Retina (tissue), 1 donor: ENCODE data around the gene POU3F3.

Experiments used
- DNase-seq: peaks from one replicate; pipeline ENCODE4 v3.0.0-alpha.2; 2016

POU3F3 gene

DNA sequence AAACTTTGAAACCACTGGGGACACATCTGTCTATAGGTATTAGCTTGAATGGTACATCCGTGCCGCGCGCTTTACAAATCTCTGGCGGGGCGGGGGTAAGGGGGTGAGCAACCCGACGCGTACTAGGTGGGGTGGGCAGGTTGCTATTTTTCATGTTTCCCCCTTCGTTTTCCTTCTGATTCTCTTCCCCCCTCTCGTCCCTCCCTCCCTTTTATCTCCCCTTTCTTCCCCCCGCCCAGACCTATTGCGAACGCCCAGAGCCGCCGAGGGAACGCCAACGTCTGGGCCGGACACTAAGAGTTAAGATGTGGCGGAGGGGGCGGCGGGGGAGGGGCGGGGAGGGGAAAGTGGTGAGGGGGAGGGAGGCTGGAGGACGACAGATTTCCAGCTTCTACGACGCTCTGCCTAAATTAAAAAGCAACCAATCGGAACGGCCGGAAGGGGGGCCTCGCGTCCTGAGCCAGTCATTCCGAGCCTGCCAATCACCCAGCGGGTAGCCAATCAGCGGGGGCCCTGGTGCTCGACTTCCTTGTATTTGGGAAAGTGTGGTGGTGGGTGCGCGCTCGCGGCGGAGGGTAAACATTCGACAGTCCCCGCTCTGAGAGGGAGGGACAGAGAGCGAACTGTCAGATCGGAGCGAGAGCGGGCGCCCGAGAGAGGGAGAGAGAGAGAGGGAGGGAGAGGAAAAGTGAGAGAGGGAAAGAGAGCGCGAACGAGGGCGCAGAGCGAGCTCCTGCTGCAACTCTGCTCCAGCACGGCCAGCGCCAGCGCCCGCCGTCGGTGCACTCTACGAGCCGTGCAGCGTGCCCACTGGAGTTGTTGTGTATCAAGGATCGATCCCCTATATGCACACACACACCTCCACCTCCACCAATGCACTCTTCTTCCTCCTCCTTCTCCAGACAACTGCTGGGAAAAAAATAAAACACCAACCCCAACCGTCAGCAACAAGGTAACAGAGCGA, at the start of gene POU3F3:
POU3F3 (plus strand) TSS at position 582 of the 964 bp plus-strand sequence. CDS start 1,396 bp downstream, outside the sequence.
- DNase-seq, result peak; percentile 90

DNA sequence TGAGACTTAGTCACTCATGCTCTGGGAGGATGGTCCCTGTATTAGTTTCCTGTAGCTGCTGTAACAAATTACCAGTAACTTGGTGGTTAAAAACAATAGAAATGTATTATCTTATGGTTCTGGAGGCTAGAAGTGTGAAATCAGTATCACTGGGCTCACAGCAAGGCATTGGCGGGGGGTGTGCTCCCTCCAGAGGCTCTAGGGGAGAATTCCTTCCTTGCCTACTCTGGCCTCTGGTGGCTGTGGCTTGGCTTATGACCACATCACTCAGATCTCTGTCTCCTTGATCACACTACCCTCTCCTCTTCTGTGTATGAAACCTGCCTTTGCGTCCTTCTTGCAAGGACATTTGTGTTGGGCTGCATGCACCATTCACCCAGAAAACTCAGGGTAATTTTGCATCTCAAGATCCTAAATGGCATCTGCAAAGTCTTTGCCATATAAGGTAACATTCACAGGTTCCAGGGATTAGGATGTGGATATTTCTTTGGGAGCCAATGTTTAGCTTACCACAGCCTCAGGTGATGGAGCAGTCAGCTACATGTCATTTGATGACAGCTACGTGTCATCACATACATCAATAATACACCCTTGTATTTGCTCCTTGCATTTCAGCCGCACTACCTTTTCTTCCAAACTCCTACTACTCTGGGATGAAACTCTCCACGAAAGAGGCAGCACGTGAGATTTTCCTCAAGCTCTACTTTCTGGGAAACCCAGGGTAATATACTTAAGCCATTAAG, 49.6 kb upstream of the POU3F3 start:
- DNase-seq, result no peak

DNA sequence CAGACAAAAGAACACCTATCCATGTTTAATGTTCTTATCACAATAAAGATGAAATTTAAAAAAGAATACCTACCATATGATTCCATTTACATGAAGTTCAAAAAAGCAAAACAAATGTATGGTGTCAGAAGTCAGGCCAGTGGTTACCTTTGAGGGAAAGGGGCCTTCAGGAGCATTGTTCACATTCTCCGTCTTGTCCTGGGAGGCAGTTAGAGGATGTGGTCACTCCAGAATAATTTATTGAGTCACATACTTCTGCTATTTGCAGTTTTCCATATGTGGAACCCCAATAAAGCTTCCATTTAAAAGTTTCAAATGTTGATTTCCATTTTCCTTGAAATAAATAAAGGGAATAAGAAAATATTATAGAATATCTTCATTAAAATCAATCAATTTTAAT, 41.6 kb upstream of the POU3F3 start:
- no peak for DNase-seq

DNA sequence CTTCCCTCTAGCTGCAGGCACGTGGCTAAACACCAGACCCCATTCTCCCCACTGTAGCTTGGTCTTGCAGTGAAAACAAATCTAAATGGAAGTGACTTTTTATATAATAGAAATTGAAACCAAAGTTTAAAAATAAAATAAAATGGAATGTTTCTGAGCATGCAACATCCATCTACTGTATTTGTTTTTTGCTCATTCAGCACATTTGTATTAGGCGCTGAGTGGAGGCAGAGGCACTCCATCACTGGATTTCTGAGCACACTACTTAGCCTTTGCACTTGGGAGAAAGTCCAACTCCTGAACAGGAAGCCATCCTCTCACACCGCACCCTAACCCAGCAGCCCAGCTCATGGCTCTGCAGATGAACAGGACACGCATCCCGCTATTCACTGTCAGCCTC, 37.8 kb upstream of the POU3F3 start:
- DNase-seq, result no peak

DNA sequence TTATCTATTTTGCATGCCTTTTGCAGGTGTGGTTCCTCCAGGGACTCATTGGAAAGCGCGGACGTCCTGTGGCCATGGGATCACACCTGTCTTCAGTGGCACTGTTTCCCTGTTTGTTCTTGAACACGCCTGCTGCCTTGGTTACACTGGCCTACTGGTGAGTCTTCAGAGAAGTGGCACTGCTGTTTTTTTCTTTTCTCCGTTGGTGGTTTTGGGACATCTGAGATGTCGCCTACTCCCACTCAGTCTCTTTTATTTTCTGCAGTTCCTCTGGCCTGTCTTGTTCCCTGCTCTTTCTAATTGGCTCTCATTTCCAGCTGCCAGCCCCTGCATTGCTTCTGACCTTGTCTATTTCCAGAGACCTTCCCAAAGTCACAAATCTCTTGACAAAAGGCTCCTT, 35.7 kb upstream of the POU3F3 start:
- DNase-seq, result no peak

DNA sequence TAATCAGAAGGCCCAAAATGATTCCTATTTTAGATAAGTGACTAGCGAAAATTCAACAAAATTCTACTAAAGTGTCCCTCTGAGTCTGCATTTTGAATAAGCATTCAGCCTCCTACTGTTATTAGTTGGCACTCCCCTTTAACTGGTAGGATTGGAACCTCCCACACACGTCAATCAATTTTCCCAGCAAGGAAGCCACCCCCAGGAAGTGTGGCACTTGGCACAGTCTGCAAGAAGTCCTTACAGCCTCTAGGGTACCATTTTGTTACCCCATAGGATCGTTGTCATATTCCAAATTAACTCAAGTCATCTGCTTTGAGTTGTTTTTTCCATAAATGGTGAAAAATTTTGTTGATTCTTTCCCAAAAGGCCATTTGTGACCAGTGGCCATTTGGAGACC, 33.8 kb upstream of the POU3F3 start:
- no peak for DNase-seq

DNA sequence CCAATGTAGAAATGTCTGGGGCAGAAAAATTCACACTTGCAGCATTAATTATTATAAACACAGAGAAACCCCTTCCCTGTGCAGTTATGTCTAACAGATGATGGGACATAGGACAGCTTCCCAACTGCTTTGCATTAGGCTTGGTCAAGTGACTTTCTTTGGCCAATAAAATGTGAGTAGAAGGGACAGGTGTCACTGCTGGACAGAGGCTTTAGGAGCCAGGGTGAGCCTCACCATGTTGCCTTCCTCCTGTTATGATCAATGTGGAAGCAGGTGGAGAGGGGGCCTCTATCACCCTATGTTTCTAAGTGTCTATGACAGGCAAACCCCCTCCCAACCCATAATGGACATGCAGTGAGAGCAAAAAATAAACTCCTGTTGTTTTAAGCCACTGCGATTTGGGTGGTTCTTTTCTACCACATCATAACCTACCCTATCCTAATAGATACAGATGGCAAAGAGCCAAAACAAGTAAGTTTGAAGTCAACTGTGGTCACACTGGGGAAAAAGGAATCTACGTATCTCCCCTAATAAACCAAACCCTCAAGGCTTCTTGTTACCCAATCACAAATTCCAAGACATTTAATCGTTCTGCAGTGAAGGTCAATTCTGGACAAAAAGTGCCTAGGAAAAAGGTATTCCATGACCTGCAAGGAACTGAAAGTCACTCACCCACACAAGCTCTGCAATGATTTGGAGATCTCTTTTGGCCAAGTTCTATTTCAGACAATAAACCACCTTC, 28.6 kb upstream of the POU3F3 start:
- DNase-seq, result no peak

DNA sequence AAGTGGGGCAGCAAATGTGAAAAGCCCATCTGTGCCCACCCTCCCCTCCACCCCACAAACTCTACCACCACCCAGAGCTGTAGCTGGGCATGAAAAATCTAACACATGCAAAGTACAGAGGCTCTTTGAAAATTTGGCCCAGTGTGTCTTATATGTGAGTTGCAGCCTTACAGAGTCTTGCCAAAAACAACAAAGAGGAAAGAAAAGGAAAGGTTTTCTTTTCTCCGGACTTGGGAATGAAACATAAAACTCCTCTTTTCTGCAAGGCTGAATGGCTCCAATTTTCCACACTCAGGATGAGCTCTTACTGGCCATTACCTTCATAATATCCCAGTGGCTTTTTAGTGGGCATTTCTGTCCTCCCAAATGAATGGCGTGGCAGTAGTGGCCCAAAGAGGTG, 27.9 kb upstream of the POU3F3 start:
- DNase-seq, result no peak

DNA sequence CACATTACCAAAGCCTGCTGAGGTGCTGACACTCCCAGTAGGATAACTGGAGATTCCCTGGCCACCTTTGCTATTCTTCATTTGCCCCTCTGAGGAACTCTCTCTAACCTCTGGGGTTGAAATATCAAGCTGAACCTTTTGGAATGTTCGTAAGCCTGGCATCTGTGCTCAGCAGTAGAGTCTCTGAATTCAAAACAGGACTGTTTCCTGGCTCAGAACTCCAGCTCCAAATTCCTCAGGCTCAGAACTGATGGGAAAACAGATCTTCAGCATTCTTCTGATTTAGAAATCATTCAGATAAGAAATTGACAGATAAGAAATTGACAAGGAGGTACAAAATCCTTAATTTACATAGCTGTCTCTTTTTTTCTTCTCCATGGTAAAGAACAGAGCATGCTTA, 22.2 kb upstream of the POU3F3 start:
- no peak for DNase-seq

DNA sequence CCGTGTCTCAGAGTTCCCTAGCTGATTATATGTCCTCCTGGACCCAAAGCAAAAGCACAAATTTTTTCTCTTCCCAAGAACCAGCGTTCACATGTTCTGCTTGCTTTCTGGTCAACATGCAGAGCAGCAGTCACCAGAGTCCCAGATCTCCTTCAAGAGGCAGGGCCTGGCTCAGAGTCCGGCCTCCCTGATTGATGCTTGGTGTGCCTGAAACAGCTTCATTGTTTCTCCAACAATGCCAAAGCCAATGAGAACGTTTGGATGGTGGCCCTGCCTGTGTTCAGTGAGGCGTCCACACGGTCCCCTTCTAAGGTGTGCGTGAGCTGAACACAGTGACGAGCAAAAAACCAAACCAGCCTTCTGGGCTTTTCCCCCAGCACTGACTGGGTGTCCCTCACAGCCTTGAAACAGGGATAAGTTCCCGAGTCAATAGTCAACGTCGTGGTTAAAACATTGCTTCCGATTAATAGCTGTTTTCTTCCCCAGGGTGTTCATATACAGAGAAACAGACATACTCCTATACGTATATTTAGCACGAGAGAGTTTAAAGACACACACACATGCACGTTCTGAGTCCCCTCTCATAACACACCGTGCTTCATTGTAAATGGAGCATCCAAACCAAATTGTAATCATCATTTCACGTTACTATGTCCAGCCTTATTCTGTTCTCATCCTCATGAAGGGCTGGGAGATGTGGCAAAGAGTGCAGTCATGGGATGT, 19.3 kb upstream of the POU3F3 start:
- DNase-seq, result no peak

DNA sequence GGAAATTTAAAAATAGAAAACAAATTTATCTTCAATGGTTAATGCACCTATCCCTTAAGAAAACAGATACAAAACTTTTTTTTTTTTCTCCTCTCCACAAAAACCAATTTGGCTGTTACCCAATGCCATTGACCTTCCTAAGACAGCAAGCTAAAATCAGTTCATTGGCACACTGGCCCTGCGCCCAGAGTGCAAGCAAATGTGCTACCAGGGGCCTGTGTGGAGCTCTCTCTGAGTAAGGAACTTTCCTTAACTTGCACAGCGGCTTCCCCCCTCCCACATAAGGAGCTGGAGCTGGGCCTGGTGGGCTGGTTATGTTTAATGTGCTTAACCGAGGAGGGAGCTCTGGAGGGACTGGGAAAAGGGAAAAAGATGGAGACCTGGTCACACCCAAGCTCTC, 17.6 kb upstream of the POU3F3 start:
- no peak for DNase-seq

DNA sequence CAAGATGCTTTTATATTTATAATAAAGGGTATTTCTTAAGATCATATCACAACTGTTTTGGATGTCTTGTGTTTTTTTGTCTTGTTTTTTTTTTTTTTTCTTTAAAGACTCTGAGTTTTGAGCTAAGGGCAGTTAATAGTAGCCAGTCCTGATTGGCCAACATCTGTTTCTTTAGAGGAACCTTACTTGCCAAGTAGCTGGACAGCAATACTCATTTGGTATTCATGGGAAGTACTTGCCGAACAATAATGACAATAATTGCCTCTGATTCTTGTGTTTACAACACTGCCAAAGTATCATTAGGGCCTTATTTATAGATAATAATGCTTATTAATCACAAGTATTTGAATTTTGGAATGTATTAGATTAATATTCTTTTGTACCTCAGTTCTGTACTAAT, 17.1 kb upstream of the POU3F3 start:
- DNase-seq, result no peak

DNA sequence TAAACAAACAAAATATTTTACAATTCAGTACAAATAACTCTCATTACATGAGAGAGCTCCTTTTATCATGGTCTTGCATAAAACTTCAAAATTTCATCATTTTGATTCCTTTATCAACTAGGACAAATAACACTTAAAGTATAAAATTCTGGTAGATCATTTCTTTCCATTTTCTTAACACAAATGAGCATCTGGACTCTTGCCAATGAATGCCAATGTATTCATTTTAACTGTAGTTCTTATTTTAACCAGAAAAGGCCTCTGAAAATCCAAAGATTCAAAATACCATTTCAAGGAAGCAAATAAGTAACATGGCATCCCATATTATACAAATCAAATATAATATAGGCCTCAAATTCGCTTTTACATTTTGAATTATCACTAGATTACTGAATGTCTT, 13.8 kb upstream of the POU3F3 start:
- DNase-seq, result no peak

DNA sequence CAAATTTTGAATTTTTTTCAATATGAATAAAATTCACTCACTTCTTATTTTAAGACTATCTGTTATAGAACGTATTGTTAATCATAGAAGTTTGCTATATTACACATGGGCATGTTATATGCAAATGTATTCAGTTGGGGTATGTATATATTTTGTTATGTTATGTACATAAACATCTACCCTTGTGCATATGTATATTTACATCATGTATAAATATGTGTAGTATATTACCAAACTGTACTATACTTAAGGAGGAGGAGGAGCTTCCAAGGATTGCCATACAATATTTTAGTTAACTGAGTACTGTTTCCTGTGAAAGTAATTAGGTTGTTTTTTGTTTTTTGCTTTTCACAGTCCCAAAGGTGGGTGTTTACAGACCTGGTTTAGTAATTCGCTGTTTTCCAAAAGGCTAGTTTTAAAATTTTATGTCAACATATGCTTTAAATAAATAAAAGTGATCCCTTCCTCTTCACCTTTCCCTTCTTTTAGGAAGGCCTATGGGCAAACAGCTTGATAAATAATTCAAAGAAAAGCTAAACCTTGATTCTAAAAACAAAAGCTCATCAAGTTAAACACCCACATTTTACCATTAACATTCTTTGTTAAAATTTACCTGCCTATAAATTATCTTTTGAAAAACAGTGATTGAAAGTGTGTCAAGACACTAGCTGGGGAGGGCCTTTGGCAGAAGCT, 12.9 kb upstream of the POU3F3 start:
- DNase-seq, result no peak

DNA sequence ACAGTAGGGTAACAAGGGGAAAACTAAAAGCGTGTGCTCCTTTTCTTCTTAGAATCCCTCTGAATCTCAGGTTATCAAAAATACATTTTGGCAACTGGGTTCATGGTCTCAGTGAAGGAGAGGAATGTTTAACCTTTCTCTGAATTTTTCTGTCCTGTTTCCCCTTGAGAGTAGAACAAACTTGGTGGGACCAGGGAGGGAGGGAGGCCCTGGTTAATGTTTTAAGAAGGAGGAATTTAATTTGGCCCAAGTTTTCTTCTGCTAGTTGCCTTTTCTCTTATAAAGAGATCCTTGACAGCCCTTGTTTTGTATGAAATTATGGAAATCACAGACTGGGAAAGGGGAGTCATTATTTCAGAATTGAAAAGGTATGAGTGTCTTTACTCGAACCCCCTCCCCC, 12.2 kb upstream of the POU3F3 start:
- no peak for DNase-seq

DNA sequence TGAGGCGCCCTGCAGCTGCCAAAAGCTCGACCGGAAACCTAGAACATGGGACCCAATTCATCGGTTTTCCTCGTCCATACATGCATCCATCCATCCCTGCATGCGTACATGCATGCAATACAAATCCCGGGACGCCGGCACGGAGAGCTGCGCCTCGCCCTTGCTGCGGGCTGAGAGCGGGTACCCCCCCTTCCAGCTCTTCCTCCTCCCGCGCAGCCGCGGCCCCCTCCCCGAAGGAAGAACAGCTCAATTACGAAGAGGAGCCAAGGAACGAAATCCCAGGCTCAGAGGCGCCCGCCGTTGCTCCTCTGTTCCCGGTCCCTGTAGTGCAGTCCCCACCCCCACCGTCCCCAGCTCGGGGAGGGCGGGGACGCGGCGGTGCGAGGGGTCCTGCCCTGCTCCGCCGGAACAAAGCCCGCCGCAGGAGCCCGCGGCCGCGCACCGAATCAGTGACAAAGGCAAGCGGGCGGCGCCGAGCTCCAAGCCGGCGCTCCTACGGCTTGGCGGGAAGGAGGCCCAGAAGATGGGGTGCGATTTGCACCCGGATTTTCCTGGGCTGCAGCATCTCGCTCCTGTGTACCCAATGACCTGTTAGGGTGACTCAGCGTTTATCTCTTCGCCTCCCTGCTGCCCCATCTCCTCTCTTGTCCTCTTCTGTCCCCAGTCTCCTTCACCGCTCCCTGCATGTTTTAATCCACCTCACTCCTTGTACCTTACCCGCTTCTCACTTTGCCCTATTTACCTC, 8.9 kb upstream of the POU3F3 start:
- peak; percentile 88 for DNase-seq

DNA sequence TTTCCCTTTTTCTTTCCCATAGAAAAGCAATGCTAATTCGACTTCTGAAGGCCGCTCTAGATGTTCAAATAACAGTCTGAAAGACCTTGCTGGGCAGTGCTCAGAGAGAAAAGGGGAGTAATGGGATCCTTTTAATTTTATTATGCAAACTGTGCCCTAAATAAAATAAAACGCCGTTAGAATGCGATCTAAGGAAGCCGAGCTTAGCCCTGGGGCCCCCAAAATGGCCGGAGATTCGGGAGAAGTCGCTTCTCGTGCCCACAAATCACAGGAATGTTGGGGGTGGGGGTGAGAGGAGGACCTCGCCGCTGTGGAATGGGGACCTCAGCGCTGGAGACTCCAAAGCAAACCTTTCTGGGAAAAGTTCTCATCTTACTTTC, 8.4 kb upstream of the POU3F3 start:
- no peak for DNase-seq

DNA sequence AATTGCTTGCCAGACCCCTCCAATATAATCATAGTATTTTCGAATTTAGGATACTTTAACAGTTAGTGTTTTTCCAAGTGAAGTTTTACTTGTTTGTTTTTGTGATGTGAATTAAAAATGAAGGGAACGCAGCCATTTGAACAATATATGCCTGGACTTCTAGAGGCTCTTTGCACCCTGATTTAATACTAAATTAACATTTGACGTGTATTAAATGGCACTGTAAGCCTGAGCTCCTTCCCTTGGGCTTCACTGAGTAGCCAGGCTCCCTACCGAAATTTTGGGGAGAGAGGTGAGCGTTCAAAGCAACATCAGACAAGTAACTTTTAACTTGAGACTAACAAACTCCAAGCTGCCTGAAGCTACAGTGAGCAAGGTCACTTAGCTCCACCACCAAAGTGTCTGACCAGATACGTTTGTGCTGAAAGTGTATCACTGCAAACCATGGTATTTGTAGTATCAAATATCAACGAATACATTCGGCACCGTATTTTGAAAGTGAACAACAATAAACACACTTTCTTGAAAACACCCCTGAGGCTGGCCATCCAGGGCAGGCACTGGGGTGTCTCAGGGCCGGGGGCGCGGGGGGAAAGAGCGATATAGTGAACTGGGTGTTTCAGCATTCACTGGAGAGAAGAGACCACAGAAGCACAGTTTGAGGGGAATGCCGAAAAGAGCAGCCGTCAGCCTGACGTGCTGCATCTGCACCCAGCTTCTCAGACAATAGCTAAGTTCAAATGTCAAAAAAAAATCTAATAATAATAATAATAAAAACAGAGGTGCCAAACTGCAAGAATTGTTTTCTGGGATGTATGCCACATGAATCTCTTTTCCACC, 7.7 kb upstream of the POU3F3 start:
- DNase-seq, result peak; percentile 48

DNA sequence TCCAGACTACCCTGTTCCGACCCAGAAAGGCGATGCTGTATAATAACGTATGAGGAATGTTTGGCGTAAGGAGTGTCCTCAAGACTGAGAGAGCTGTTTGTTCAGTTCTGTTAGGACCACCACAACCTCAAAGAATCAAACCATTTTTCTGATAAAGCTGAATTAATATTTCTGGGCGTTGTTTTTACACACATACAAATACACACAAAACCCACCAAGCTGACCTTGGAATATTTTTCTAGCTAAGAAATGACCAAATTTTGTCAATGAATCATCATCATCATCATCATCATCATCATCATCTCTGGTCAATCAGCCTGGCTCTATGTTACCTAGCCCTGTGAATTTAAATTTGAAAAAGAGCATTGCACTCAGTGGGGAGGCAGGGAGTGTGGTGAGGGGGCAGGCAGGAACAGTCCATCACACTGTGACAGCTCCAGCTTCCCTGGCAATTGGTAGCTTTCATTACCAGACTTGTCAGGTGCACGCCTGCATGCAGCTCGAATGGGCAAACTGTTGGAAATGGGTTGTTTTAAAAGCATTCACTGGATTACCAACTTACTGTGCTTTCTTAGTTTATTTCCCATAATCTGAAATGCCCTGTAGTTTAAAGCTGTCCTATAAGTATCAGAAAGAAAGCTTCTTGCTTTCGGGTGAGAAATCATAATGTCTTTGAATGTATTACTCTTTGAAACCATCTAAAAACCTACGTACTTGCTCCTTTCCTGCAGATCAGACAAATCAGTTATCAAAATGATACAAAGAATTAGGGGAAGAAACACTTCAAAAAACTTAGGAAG, 6.9 kb upstream of the POU3F3 start:
- DNase-seq, result peak; percentile 19
